LHCN-M2 (cell line): ENCODE measurements around the gene SLC25A12. TPM values are rescaled to one million over a fixed set of nuclear protein-coding genes. Genes with fewer than 3 reads are reported as not detected.

Source experiments
- DNase-seq: peaks from one replicate; pipeline ENCODE4 v3.0.0-alpha.2; 2012; ENCODE audit warnings: low read depth
- total RNA-seq: library from RNA; depleted of rRNA; stranded (reverse); fragments of >200 nt; gene quantifications from 2 replicates; pipeline ENCODE4 v1.2.3, GENCODE V29; 2014

Gene SLC25A12
- total RNA-seq, 1 experiment from 2014 or later: 20.0 TPM

- no peak for DNase-seq
These were observed 4.7 kb downstream of the SLC25A12 start for GRCh38 chr2:171889333-171889732.

- no peak for DNase-seq
These were observed 10.7 kb downstream of the SLC25A12 start for GRCh38 chr2:171883275-171883893.

GRCh38 chr2:171882089-171882769 is 11.8 kb downstream of the SLC25A12 start:
- peak; percentile 48 for DNase-seq

GRCh38 chr2:171880774-171881173 is 13.3 kb downstream of the SLC25A12 start:
- DNase-seq: no peak

- no peak for DNase-seq
These were observed 14.2 kb downstream of the SLC25A12 start for GRCh38 chr2:171879865-171880264.

GRCh38 chr2:171878481-171878993 is 15.5 kb downstream of the SLC25A12 start:
- peak; percentile 79 for DNase-seq

- DNase-seq: no peak
These were observed 19.1 kb downstream of the SLC25A12 start for GRCh38 chr2:171874963-171875362.

GRCh38 chr2:171874517-171874916 is 19.5 kb downstream of the SLC25A12 start:
- DNase-seq: no peak

- DNase-seq: no peak
These were observed 29.6 kb downstream of the SLC25A12 start for GRCh38 chr2:171864357-171864985.

- no peak for DNase-seq
These were observed 31.5 kb downstream of the SLC25A12 start for GRCh38 chr2:171862501-171862900.

GRCh38 chr2:171858397-171858958 is 35.6 kb downstream of the SLC25A12 start:
- peak; percentile 36 for DNase-seq

GRCh38 chr2:171855401-171855800 is 38.6 kb downstream of the SLC25A12 start:
- peak; percentile 6 for DNase-seq

- no peak for DNase-seq
These were observed 41.6 kb downstream of the SLC25A12 start for GRCh38 chr2:171852366-171852888.

GRCh38 chr2:171847627-171848026 is 46.4 kb downstream of the SLC25A12 start:
- DNase-seq: no peak

- no peak for DNase-seq
These were observed 47.1 kb downstream of the SLC25A12 start for GRCh38 chr2:171846894-171847293.

- DNase-seq: no peak
These were observed 52.0 kb downstream of the SLC25A12 start for GRCh38 chr2:171841996-171842395.

- peak; percentile 84 for DNase-seq
These were observed 56.3 kb downstream of the SLC25A12 start for GRCh38 chr2:171837736-171838135.

GRCh38 chr2:171836146-171836910 is 57.7 kb downstream of the SLC25A12 start:
- DNase-seq: no peak

GRCh38 chr2:171835386-171835785 is 58.7 kb downstream of the SLC25A12 start:
- DNase-seq: no peak

GRCh38 chr2:171834286-171834685 is 59.8 kb downstream of the SLC25A12 start:
- DNase-seq: no peak

GRCh38 chr2:171832489-171832888 is 61.6 kb downstream of the SLC25A12 start:
- no peak for DNase-seq
